Activated T-helper 2 cell treated with anti-CD3 and anti-CD28 coated beads, Interferon-gamma antibody, Interleukin-2, Interleukin-4, amounts not matched to agents 10 μg/mL and 5 μg/mL and 100 μg/mL, durations not matched to agents 14 hours and 24 hours and 36 hours (primary cell): ENCODE data around the gene RALBP1. TPM values are rescaled to one million over a fixed set of nuclear protein-coding genes. Genes with fewer than 3 reads are reported as not detected.

Experiments
- DNase-seq: peaks from one replicate; pipeline ENCODE4 v3.0.0; 2021; ENCODE audit warnings: low spot score
- H3K27ac Mint-ChIP-seq: one replicate; pipeline ENCODE4 v1.8.0; 2021; ENCODE audit warnings: mixed read lengths
- H3K27me3 Mint-ChIP-seq: one replicate; pipeline ENCODE4 v1.8.0; 2021; ENCODE audit warnings: low read depth, mixed read lengths
- H3K36me3 Mint-ChIP-seq: one replicate; pipeline ENCODE4 v1.8.0; 2021; ENCODE audit warnings: low read depth, mixed read lengths
- H3K4me1 Mint-ChIP-seq: one replicate; pipeline ENCODE4 v1.8.0; 2021; ENCODE audit warnings: low read depth, mixed read lengths
- H3K4me3 Mint-ChIP-seq: one replicate; pipeline ENCODE4 v1.8.0; 2021; ENCODE audit warnings: low read depth, mild to moderate bottlenecking, moderate library complexity, mixed read lengths
- H3K9me3 Mint-ChIP-seq: one replicate; pipeline ENCODE4 v1.8.0; 2021; ENCODE audit warnings: mixed read lengths
- intact Hi-C: fragments of 100-400 bp; cut with micrococcal nuclease; formaldehyde crosslinking; loops from one replicate; pipeline ENCODE4 v1.15.1; 2023
- total RNA-seq: library from RNA; stranded (reverse); gene quantifications from 2 replicates; pipeline ENCODE4 v1.2.3, GENCODE V29; 2022

Gene RALBP1
- total RNA-seq, 1 donor from 2014 or later: 40.1 TPM

DNA sequence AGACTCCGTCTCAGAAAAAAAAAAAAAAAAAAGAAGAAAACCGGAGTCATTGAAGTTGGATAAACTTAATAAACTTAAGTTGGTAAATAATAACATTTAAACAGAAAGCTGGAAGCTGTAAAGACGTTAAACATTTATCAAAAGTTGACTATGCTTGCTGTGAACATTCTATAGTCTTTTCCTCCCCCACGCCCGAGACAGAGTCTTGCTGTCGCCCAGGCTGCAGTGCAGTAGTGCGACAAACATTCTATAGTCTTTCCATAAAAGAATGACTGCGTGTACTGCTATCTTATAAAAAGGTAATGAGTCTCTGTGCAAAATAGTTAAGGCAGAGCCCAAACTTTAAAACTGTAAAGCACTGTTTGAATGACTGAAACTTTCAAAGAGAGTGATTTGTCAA, 93.9 kb downstream of the RALBP1 start:
- H3K4me3 Mint-ChIP-seq: no peak overlapping the region
- H3K36me3 Mint-ChIP-seq: peaks cover 22% of the 10 kb centered on the region
- no peak overlapping the region for H3K27ac Mint-ChIP-seq
- DNase-seq: no peak
- H3K27me3 Mint-ChIP-seq: no peaks in the 10 kb centered on the region
- no peaks in the 10 kb centered on the region for H3K9me3 Mint-ChIP-seq
- intact Hi-C loops: no loop called here
- no peaks in the 10 kb centered on the region for H3K4me1 Mint-ChIP-seq

DNA sequence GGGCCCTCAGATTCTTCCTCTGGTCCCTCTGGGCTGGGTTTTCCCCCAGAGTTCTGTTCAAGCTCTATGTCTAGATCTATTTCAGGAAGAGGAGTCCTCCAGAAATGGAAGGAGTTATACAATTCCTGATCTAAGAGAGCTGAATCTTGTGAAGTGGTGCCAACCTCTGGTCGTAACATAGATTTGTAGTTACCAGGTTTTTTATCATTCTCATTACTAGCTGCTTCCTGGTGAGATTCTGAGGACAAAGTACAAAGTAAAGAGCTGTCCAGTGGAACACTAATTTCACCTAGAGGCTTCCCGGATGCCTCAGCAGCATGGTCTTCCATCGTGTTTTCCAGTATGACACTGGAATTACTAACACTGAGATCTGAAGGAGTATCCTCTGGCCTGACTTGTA, 94.9 kb downstream of the RALBP1 start:
- no peak overlapping the region for H3K4me3 Mint-ChIP-seq
- no peaks in the 10 kb centered on the region for H3K4me1 Mint-ChIP-seq
- DNase-seq: no peak
- H3K27ac Mint-ChIP-seq: no peak overlapping the region
- intact Hi-C loops: no loop called here
- H3K9me3 Mint-ChIP-seq: no peaks in the 10 kb centered on the region
- H3K36me3 Mint-ChIP-seq: peaks cover 22% of the 10 kb centered on the region
- H3K27me3 Mint-ChIP-seq: no peaks in the 10 kb centered on the region

DNA sequence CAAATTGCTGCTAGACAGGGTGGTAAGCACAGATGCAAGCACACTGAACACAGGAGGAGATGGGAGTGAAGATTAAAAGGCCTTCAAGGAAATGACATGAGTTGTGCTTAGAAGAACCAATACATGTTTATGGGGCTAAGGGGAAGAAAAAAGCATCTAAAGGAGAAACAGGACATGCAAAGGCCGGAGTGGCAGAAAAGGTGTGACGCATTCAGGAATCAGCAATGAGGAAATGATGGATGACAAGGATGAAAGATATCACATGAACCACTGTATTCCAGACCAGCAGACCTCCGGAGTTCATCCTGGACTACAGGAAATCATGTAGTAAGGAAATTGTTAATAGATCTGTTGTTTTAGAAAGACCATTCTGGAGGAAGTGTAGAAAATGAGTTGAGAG, 96.2 kb downstream of the RALBP1 start:
- no peak overlapping the region for H3K27ac Mint-ChIP-seq
- peaks cover 28% of the 10 kb centered on the region for H3K36me3 Mint-ChIP-seq
- H3K9me3 Mint-ChIP-seq: no peaks in the 10 kb centered on the region

DNA sequence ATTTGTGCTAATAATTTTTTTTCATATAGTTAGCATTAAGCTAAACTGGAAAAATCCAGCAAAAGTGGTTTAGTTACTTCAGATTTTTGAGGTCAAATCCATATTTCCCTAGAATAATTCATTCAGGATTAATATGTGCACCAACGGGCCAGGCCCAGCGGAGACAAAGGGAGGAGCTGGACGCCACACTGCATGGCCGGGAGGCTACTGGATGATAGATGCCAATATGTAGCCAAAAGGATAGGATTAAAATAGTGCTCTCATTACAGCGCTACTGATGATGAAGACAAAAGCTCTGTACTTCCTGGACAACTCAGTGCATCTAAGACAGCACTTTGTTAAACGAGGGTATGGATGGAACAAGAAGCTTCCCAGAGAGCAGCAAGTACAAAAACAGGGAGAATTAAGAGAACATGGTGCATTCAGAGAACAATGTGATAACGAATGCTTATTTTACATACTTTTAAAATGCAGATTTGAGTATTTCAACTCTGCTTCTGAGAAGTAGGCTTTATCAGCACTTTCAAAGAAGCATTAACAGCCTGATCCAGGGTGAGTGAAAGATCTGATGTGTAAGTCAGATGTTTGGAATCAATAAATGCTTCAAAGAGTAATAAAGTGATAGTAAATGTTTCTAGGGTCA, 99.3 kb downstream of the RALBP1 start:
- Mint-ChIP-seq H3K9me3 (no peaks in the 10 kb centered on the region), H3K36me3 (peaks cover 21% of the 10 kb centered on the region), H3K27ac (no peak overlapping the region), H3K27me3 (no peaks in the 10 kb centered on the region), H3K4me1 (no peaks in the 10 kb centered on the region), H3K4me3 (no peak overlapping the region)
- intact Hi-C loops: no loop called here
- DNase-seq: no peak

More for the DNA sequence above, 96.2 kb downstream of the RALBP1 start:
- intact Hi-C loops: no loop called here
- H3K4me3 Mint-ChIP-seq: no peak overlapping the region
- DNase-seq: no peak
- H3K4me1 Mint-ChIP-seq: no peaks in the 10 kb centered on the region
- H3K27me3 Mint-ChIP-seq: no peaks in the 10 kb centered on the region

DNA sequence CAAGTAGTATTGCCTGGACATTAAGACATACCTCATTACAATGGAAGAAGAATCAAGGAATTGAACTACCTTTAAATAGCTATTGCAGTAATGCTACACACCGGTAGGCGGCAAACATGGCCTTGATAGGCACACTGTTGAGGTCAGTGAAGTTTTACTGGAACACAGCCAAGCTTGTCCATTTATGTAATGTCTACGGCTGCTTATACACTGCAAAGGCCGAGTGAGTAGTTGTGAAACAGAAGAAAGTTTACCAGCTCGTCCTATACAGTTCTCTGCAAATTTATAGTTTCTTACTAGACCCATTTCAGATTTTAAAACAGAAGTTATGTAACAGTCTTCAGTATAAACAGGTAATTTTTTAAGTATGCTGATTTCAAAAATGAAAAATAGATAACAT, 100.2 kb downstream of the RALBP1 start:
- Mint-ChIP-seq H3K27ac (no peak overlapping the region), H3K27me3 (no peaks in the 10 kb centered on the region), H3K36me3 (peaks cover 16% of the 10 kb centered on the region), H3K9me3 (no peaks in the 10 kb centered on the region), H3K4me1 (no peaks in the 10 kb centered on the region), H3K4me3 (no peak overlapping the region)
- DNase-seq: no peak
- intact Hi-C loops: no loop called here

DNA sequence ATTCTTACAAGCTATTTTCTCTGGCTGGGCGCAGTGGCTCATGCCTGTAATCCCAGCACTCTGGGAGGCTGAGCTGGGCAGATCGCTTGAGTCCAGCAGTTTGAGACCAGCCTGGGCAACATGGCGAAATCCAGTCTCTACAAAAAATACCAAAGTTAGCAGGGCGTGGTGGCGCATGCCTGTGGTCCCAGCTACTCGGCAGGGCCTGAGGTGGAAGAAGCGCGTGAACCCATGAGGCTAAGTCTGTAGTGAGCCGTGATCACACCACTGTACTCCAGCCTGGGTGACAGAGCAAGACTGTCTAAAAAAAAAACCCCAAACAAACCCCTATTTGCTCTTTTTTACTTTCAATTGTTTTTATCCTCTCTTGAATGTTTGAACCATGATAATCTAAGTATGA, 102.0 kb downstream of the RALBP1 start:
- Mint-ChIP-seq H3K27me3 (no peaks in the 10 kb centered on the region), H3K4me3 (no peak overlapping the region), H3K4me1 (no peaks in the 10 kb centered on the region), H3K36me3 (peaks cover 25% of the 10 kb centered on the region), H3K9me3 (peaks cover 10% of the 10 kb centered on the region), H3K27ac (no peak overlapping the region)
- intact Hi-C loops: no loop called here
- DNase-seq: no peak

DNA sequence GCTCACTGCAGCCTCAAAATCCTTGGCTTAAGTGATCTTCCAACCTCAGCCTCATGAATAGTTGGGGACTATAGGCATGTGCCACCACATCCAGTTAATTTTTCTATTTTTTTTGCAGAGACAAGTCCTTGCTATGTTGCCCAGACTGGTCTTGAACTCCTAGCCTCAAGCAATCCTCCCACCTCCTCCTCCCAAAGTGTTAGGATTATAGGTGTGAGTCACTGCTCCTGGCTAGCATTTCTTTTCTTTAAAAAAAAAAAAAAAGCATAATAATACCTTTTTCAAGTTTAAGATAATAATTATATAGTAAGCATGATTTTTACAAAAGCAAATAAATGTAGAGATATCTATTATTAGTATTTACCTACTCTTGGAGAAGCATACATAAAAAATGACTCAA, 103.0 kb downstream of the RALBP1 start:
- Mint-ChIP-seq H3K27me3 (no peaks in the 10 kb centered on the region), H3K9me3 (peaks cover 10% of the 10 kb centered on the region), H3K4me1 (no peaks in the 10 kb centered on the region), H3K27ac (no peak overlapping the region), H3K36me3 (peaks cover 33% of the 10 kb centered on the region), H3K4me3 (no peak overlapping the region)
- intact Hi-C loops: no loop called here
- no peak for DNase-seq

DNA sequence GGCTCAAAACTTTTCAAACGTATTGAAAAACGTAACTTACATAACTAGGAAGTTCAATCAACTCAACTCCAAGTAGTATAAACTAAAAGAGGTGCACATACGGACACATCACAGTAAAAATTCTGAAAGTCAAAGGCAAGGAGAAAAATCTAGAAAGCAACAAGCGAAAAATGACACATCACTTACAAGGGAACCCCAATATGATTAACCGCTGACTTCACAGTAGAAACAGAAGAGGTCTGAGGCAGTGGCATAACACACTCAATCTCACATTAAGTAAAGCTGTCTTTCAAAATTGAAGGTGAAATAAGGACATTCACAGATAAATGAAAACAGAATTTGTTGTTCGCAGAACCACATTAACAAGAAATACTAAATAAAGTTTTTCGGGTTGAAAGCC, 106.4 kb downstream of the RALBP1 start:
- H3K27me3 Mint-ChIP-seq: no peaks in the 10 kb centered on the region
- intact Hi-C loops: no loop called here
- no peak overlapping the region for H3K27ac Mint-ChIP-seq
- no peak for DNase-seq
- peaks cover 10% of the 10 kb centered on the region for H3K9me3 Mint-ChIP-seq
- no peak overlapping the region for H3K4me3 Mint-ChIP-seq
- peaks cover 36% of the 10 kb centered on the region for H3K36me3 Mint-ChIP-seq
- H3K4me1 Mint-ChIP-seq: no peaks in the 10 kb centered on the region

DNA sequence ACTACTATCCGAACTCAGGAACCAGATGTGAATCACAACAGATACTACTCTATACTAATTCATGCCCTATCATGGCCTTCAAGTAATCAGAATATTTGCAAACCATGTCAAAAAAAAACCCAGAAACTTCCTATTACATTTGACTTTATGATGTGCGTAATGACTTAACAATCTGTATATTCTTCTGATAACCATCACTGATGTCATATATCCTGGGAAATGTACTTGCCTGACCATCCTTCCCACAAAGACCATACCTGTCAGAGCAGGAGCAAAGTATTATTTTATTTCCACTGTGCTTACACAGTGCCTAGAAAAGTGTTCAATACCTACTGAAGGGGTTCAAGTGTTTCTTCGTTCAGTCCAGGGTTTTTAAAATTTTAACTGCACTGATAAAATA, 111.5 kb downstream of the RALBP1 start:
- H3K4me1 Mint-ChIP-seq: no peaks in the 10 kb centered on the region
- H3K27ac Mint-ChIP-seq: no peak overlapping the region
- H3K9me3 Mint-ChIP-seq: no peaks in the 10 kb centered on the region
- no peak overlapping the region for H3K4me3 Mint-ChIP-seq
- peaks cover 38% of the 10 kb centered on the region for H3K36me3 Mint-ChIP-seq
- no peaks in the 10 kb centered on the region for H3K27me3 Mint-ChIP-seq
- DNase-seq: no peak
- intact Hi-C loops: no loop called here

Other genes with a start within 250 kb of the RALBP1 start
- 12.1 and 12.9 TPM in 2 replicates for gene TWSG1, start 140.7 kb upstream of the RALBP1 start, total RNA-seq
- gene PPP4R1, start 139.0 kb downstream of the RALBP1 start, total RNA-seq: 44.3 and 48.8 TPM in 2 replicates
- 0.73 and 0.80 TPM in 2 replicates for gene RAB31, start 232.8 kb downstream of the RALBP1 start, total RNA-seq